Thyroid gland (tissue), 4 donors: Measurements from ENCODE around the gene LIPM.

ENCODE experiments used
- POLR2A ChIP-seq, 2 donors: fragments of 450-650 bp; IDR thresholded peaks; one replicate each; pipeline ENCODE4 v1.6.1; 2017; ENCODE audit warnings: antibody characterized with exemption in 2 of 2, mild to moderate bottlenecking in 2 of 2, moderate library complexity in 1 of 2
- TF ChIP-seq, protein P1 (sequence below), 6 experiments: fragments of 200-600 bp in 3 of 6; fragments of 450-650 bp in 3 of 6; sonication (generic) in 3 of 6; IDR thresholded peaks; one replicate each; pipeline ENCODE4 v1.5.1; 2016 to 2019; ENCODE audit warnings: antibody characterized with exemption in 6 of 6, mild to moderate bottlenecking in 2 of 6, inconsistent platforms in 1 of 6, moderate library complexity in 1 of 6

DNA sequence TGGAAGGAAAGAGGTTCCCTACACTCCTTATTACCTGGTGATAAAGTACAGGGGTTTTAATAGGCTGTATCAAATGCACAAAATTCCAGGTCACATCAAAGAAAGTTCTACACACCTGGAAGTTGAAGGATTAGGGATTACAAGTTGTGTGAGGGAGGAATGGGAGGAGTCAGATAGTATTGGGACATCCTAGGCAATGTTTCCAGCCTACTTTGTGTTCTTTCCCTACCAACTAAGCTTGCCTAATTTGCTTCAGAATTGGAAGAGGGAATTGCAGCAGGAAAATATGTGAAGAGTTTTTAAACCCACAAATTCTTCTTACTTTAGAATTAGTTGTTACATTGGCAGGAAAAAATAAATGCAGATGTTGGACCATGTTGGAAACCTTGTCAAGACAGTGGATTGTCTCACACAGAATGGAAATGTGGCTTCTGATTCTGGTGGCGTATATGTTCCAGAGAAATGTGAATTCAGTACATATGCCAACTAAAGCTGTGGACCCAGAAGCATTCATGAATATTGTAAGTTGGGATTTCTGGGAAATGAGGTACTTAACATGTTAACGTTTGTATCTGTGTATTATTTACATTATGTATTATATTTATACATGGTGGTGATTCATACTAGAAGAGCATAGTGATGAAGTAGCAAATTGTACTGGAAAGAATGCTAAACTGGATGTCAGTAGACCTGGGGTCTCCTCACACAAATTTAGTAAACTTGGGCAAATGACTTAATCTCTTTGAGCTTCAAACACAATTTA lies at the start of gene LIPM:
- TF ChIP-seq, protein P1, sequence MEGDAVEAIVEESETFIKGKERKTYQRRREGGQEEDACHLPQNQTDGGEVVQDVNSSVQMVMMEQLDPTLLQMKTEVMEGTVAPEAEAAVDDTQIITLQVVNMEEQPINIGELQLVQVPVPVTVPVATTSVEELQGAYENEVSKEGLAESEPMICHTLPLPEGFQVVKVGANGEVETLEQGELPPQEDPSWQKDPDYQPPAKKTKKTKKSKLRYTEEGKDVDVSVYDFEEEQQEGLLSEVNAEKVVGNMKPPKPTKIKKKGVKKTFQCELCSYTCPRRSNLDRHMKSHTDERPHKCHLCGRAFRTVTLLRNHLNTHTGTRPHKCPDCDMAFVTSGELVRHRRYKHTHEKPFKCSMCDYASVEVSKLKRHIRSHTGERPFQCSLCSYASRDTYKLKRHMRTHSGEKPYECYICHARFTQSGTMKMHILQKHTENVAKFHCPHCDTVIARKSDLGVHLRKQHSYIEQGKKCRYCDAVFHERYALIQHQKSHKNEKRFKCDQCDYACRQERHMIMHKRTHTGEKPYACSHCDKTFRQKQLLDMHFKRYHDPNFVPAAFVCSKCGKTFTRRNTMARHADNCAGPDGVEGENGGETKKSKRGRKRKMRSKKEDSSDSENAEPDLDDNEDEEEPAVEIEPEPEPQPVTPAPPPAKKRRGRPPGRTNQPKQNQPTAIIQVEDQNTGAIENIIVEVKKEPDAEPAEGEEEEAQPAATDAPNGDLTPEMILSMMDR (IDR thresholded peaks at IDR 0.05), result no peak
- TF ChIP-seq POLR2A (IDR thresholded peaks at IDR 0.05), result no peak
